Thyroid gland (tissue), 4 donors: ENCODE measurements around the gene AGTPBP1. TPM values are rescaled to one million over a fixed set of nuclear protein-coding genes. Genes with fewer than 3 reads are reported as not detected.

Experiments
- DNase-seq, 2 donors: peaks; one replicate each; pipeline ENCODE4 v3.0.0-alpha.2; 2019
- H3K27ac ChIP-seq, 3 donors: fragments of 200-600 bp; sonication (generic); 1 replicate in 2 of 3; 2 replicates in 1 of 3; pipeline ENCODE4 v1.5.1; 2016 to 2019; ENCODE audit warnings: mild to moderate bottlenecking in 1 of 3, moderate library complexity in 1 of 3
- H3K27me3 ChIP-seq: fragments of 200-600 bp; sonication (generic); one replicate; pipeline ENCODE4 v1.5.1; 2019
- H3K36me3 ChIP-seq, 2 donors: fragments of 200-600 bp; sonication (generic); one replicate each; pipeline ENCODE4 v1.5.1; 2016 to 2019
- H3K4me1 ChIP-seq, 2 donors: fragments of 200-600 bp; sonication (generic); one replicate each; pipeline ENCODE4 v1.5.1; 2017 to 2019
- H3K4me3 ChIP-seq, 3 donors: fragments of 200-600 bp; sonication (generic); replicated peaks in 1 of 3; 1 replicate in 2 of 3; 2 replicates in 1 of 3; pipeline ENCODE4 v1.5.1; 2016; ENCODE audit warnings: mild to moderate bottlenecking in 1 of 3
- H3K9me3 ChIP-seq: fragments of 200-600 bp; sonication (generic); one replicate; pipeline ENCODE4 v1.5.1; 2017
- POLR2A ChIP-seq, 2 donors: fragments of 450-650 bp; IDR thresholded peaks; one replicate each; pipeline ENCODE4 v1.6.1; 2017; ENCODE audit warnings: antibody characterized with exemption in 2 of 2, mild to moderate bottlenecking in 2 of 2, moderate library complexity in 1 of 2
- WGBS, 2 donors: methylation state at CpG; one replicate each; pipeline ENCODE4 v1.1.5; 2017; 5-methylcytosine and 5-hydroxymethylcytosine counted together
- intact Hi-C: fragments of 100-400 bp; cut with DNase I; formaldehyde crosslinking; loops from one replicate; pipeline ENCODE4 v1.15.1; 2023
- total RNA-seq, 4 donors: library from RNA; depleted of rRNA; stranded (reverse); fragments of >200 nt; gene quantifications; one replicate each; pipeline ENCODE4 v1.2.3, GENCODE V29; 2016
- TF ChIP-seq, protein P1 (sequence below), 6 experiments: fragments of 200-600 bp in 3 of 6; fragments of 450-650 bp in 3 of 6; sonication (generic) in 3 of 6; IDR thresholded peaks; one replicate each; pipeline ENCODE4 v1.5.1; 2016 to 2019; ENCODE audit warnings: antibody characterized with exemption in 6 of 6, mild to moderate bottlenecking in 2 of 6, inconsistent platforms in 1 of 6, moderate library complexity in 1 of 6

AGTPBP1 gene
- total RNA-seq, 4 donors from 2014 or later = 18.2 to 23.3 (median 22.0) TPM

DNA sequence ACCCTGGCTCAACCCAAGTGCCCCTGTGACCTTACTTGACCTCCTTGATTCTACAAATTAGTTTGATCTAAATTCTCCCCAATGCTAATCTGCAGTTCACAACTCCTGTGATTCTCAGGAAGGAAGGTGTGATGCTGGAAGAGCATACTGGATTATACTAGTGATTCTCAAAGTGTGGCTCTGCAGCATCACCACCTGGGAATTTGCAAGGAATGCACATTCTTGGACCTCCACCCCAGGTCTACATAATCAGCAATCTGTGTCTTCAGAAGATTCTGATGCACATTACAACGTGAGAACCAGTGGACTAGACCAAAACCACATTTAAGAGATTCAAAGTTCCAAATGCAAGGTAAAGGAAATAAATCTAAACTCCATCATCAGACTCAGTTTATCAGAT, 198.6 kb downstream of the AGTPBP1 start:
- peaks cover 0 to 5% of the 10 kb centered on the region in 2 donors for H3K4me1 ChIP-seq
- TF ChIP-seq POLR2A (IDR thresholded peaks at IDR 0.05) = no peak
- TF ChIP-seq, protein P1, sequence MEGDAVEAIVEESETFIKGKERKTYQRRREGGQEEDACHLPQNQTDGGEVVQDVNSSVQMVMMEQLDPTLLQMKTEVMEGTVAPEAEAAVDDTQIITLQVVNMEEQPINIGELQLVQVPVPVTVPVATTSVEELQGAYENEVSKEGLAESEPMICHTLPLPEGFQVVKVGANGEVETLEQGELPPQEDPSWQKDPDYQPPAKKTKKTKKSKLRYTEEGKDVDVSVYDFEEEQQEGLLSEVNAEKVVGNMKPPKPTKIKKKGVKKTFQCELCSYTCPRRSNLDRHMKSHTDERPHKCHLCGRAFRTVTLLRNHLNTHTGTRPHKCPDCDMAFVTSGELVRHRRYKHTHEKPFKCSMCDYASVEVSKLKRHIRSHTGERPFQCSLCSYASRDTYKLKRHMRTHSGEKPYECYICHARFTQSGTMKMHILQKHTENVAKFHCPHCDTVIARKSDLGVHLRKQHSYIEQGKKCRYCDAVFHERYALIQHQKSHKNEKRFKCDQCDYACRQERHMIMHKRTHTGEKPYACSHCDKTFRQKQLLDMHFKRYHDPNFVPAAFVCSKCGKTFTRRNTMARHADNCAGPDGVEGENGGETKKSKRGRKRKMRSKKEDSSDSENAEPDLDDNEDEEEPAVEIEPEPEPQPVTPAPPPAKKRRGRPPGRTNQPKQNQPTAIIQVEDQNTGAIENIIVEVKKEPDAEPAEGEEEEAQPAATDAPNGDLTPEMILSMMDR (IDR thresholded peaks at IDR 0.05) = no peak
- no peak for DNase-seq
- H3K4me3 ChIP-seq = no peak overlapping the region
- H3K9me3 ChIP-seq = no peaks in the 10 kb centered on the region
- no peak overlapping the region for H3K27ac ChIP-seq
- no peaks in the 10 kb centered on the region for H3K36me3 ChIP-seq
- intact Hi-C loops = no loop called here
- no peaks in the 10 kb centered on the region for H3K27me3 ChIP-seq
- WGBS, 2 donors = 76 to 78% methylated on average over 1 of the region's 1 CpG

DNA sequence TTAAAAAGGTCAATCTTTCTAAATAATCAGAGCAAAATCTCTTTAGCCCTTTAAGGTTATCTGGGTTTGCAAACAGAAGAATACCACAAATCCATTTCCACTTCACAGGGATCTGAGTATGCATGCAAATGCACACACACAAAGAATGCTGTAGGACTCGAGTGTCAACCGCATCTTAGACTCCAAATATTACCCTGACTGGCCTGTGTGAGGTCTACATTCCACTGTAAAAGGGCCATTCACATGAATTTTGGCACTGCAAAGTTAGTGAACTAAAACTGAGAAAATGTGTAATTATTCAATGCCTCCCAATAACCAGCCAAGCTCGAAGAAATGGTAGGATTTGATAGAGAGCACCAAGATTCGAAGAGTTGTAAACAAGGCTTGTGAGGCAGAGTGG, 199.9 kb downstream of the AGTPBP1 start:
- H3K36me3 ChIP-seq = no peaks in the 10 kb centered on the region
- TF ChIP-seq POLR2A (IDR thresholded peaks at IDR 0.05) = no peak
- TF ChIP-seq, protein P1 (IDR thresholded peaks at IDR 0.05) = no peak
- H3K9me3 ChIP-seq = no peaks in the 10 kb centered on the region
- peaks cover under 1 to 7% of the 10 kb centered on the region in 2 donors for H3K4me1 ChIP-seq
- WGBS, 2 donors = 64 to 80% methylated on average over 4 of the region's 4 CpGs
- H3K4me3 ChIP-seq = no peak overlapping the region
- H3K27ac ChIP-seq = no peak overlapping the region
- no peaks in the 10 kb centered on the region for H3K27me3 ChIP-seq
- no peak for DNase-seq
- intact Hi-C loops = no loop called here

DNA sequence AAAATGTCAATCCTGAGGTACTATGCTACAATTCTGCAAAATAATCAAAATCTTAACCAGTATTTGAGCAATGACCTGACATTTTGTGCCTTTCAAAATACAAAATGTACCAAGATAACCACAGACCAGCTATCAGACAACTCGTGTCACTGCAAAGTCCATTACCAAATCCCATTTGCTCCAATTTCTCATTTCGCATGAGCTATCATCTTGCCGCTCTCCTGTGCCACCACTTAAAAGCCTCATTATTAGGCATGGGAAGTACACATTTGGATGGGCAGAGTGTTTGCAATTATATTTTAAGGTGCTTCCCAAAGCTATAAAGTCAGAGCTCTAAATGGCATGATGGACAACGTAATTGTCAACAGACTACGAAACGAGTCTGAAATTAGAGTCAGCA, 205.2 kb downstream of the AGTPBP1 start:
- 82 to 92% methylated on average over 6 of the region's 6 CpGs for WGBS, 2 donors
- no peak for DNase-seq
- no peaks in the 10 kb centered on the region for H3K9me3 ChIP-seq
- H3K36me3 ChIP-seq = no peaks in the 10 kb centered on the region
- TF ChIP-seq POLR2A (IDR thresholded peaks at IDR 0.05) = no peak
- TF ChIP-seq, protein P1 (IDR thresholded peaks at IDR 0.05) = no peak
- intact Hi-C loops = no loop called here
- peak overlapping the region; percentile 27 to 38 (median 38) for H3K27ac ChIP-seq
- peaks cover 16 to 23% of the 10 kb centered on the region in 2 donors for H3K4me1 ChIP-seq
- no peaks in the 10 kb centered on the region for H3K27me3 ChIP-seq
- no peak overlapping the region for H3K4me3 ChIP-seq

DNA sequence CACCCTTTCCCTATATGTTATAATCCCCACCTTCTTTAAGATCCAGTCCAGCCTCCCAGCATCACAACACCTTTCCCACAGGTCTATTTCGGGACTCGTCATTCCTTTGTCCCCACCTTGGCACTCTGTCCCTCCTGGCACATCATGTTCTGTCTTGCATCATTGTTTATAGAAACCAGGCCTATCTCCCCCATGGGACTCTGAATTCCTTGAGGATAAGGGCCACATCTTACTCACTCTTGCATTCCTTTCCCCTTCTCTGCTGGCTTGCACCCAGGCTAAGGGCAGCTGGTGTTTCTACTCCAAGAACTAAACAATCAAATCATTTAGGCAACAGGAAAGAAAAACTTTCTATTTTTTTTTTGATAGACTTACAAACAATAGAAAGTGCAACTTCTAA, 205.7 kb downstream of the AGTPBP1 start:
- Histone ChIP-seq H3K4me1 (peaks cover 16 to 23% of the 10 kb centered on the region in 2 donors), H3K27me3 (no peaks in the 10 kb centered on the region), H3K27ac (peak overlapping the region; percentile 27 to 38 (median 38)), H3K4me3 (no peak overlapping the region), H3K36me3 (no peaks in the 10 kb centered on the region), H3K9me3 (no peaks in the 10 kb centered on the region)
- peak; percentile 87 to 91 for DNase-seq
- 15 to 25% methylated on average over 2 of the region's 2 CpGs for WGBS, 2 donors
- TF ChIP-seq POLR2A (IDR thresholded peaks at IDR 0.05) = no peak
- TF ChIP-seq, protein P1 (IDR thresholded peaks at IDR 0.05) = no peak
- intact Hi-C loops = no loop called here

DNA sequence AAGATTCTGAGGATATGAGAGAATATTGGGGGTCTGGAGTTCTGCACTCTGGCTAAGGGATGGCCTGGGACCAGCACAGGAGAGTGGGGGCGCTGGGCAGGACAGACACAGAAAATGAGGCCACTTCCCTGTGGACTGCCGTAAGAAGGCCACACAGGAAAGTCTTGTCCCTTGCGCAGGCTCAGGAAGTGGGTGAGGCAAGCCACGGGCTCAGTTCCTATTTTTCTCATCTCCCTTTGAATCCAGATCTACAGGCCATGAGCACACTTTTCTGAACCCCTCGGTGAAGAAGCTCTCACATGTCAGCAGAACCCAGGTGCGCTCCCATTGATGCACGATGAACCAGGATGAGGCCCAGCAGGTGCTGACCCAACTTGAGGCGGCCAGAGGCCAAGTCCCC, 207.4 kb downstream of the AGTPBP1 start:
- Histone ChIP-seq H3K9me3 (no peaks in the 10 kb centered on the region), H3K27ac (no peak overlapping the region), H3K27me3 (no peaks in the 10 kb centered on the region), H3K4me1 (peaks cover 16 to 22% of the 10 kb centered on the region in 2 donors), H3K36me3 (no peaks in the 10 kb centered on the region), H3K4me3 (no peak overlapping the region)
- no peak for DNase-seq
- 76 to 93% methylated on average over 3 to 6 of the region's 8 CpGs for WGBS, 2 donors
- TF ChIP-seq, protein P1 (IDR thresholded peaks at IDR 0.05) = no peak
- intact Hi-C loops = no loop called here
